Measurements from ENCODE around the gene HTR1D. TPM values are rescaled to one million over a fixed set of nuclear protein-coding genes. Genes with fewer than 3 reads are reported as not detected.

HTR1D gene
- total RNA-seq, 1 experiment from 2014 or later, result 3.1 TPM

DNA sequence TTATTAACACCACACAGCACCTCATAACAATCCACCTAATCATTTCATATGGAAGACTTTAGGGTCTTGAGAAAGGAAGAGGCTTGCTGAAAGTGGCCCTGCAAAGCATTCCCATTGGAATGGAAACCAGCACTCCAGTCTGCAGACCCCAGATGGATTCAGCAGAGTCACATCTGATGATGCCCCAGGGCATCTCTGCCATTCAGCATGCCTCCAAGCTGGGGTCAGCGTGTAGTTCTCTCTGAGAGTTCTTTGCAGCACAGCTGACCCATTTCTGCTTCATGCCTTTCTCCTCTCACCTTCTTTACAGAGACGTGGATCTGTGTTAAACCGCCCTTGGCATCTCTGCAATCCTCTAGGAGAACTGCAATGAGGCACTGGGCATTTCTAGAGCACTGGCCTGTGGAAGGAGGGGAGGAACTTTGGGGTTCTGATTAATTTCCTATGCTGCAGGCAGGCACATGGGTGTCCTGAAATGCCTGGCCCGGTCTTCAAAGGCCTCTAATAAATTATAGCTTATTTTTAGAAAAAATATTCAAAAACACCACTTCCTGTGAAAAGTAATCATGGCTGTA lies 46.0 kb downstream of the HTR1D start:
- Histone ChIP-seq H2AFZ (ENCODE audit: low read length) (no peak overlapping the region), H3K27ac (ENCODE audit: insufficient read length, low read depth, low read length) (no peak overlapping the region), H2BK5ac (ENCODE audit: insufficient read length, low read length) (no peak overlapping the region), H3K4ac (ENCODE audit: low read depth, low read length) (no peak overlapping the region), H3K79me2 (ENCODE audit: insufficient read depth, low read length) (peaks cover 10% of the 10 kb centered on the region; the same call in 1 of the 2 replicates), H3K56ac (ENCODE audit: insufficient read length, low read depth, low read length) (no peak overlapping the region), H3K4me1 (ENCODE audit: insufficient read depth, low read length) (no peaks in the 10 kb centered on the region), H2BK12ac (ENCODE audit: insufficient read length, low read depth, low read length) (no peak overlapping the region), H3K9me3 (ENCODE audit: control insufficient read depth, low read depth, low read length) (no peaks in the 10 kb centered on the region), H2BK15ac (ENCODE audit: low read depth, low read length) (no peak overlapping the region), H3K14ac (ENCODE audit: insufficient read depth, low read length) (no peak overlapping the region), H2BK120ac (ENCODE audit: low read depth, low read length, poor library complexity, severe bottlenecking) (no peak overlapping the region), H2BK20ac (ENCODE audit: low read depth, low read length, poor library complexity, severe bottlenecking) (no peak overlapping the region), H3K79me1 (ENCODE audit: insufficient read depth, low read depth, low read length, poor library complexity, severe bottlenecking) (peaks cover 1% of the 10 kb centered on the region), H3K9ac (ENCODE audit: extremely low read depth, insufficient read length, low read length) (no peak overlapping the region), H4K91ac (ENCODE audit: insufficient read length, low read depth, low read length) (no peak overlapping the region), H4K20me1 (ENCODE audit: control insufficient read depth, insufficient read depth, insufficient read length) (no peaks in the 10 kb centered on the region), H3K23ac (ENCODE audit: insufficient read length, low read depth, low read length) (no peak overlapping the region), H3K4me2 (ENCODE audit: insufficient read depth, insufficient read length, low read length) (no peak overlapping the region), H3T11ph (ENCODE audit: low read length) (no peak overlapping the region), H2AK5ac (ENCODE audit: insufficient read length, low read length) (no peak overlapping the region), H4K5ac (ENCODE audit: insufficient read length, low read depth, low read length) (no peak overlapping the region), H3K23me2 (ENCODE audit: insufficient read length, low read depth, low read length, poor library complexity, severe bottlenecking) (peaks cover 6% of the 10 kb centered on the region), H3K27me3 (ENCODE audit: insufficient read depth, low read length) (no peaks in the 10 kb centered on the region; the same call in 1 of the 2 replicates), H4K8ac (replicated peaks; ENCODE audit: insufficient read length, low read depth, low read length) (no peak overlapping the region), H3K18ac (ENCODE audit: insufficient read length, low read depth, low read length) (no peak overlapping the region)
- Mint-ChIP-seq H3K9me3 (0 out of 5 replicates have a peak, but pooled peaks cover 0 to 2% of the 10 kb centered on the region in 2 experiments), H3K4me3 (no peak overlapping the region), H3K27ac (no peak overlapping the region), H3K27me3 (ENCODE audit: low read depth) (peaks cover 21% of the 10 kb centered on the region), H3K36me3 (ENCODE audit: insufficient read depth in 1 of 3, low read depth in 3 of 3) (no peaks in the 10 kb centered on the region), H3K4me1 (peaks cover 17 to 23% of the 10 kb centered on the region in 2 experiments)
- TF ChIP-seq, protein P1, sequence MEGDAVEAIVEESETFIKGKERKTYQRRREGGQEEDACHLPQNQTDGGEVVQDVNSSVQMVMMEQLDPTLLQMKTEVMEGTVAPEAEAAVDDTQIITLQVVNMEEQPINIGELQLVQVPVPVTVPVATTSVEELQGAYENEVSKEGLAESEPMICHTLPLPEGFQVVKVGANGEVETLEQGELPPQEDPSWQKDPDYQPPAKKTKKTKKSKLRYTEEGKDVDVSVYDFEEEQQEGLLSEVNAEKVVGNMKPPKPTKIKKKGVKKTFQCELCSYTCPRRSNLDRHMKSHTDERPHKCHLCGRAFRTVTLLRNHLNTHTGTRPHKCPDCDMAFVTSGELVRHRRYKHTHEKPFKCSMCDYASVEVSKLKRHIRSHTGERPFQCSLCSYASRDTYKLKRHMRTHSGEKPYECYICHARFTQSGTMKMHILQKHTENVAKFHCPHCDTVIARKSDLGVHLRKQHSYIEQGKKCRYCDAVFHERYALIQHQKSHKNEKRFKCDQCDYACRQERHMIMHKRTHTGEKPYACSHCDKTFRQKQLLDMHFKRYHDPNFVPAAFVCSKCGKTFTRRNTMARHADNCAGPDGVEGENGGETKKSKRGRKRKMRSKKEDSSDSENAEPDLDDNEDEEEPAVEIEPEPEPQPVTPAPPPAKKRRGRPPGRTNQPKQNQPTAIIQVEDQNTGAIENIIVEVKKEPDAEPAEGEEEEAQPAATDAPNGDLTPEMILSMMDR (conservative IDR thresholded peaks at IDR 0.05), result no peak
- WGBS (ENCODE audit: extremely low coverage, insufficient read length, low lambda C conversion rate), result no CpG with 5 or more reads among the region's 4 CpGs
- DNase-seq, result no peak

Data from H9 (cell line).